ENCODE measurements around the gene GUCA2A.
"Not testable (repeated sequence)": the region's sequence is repeated elsewhere in the genome, so short reads cannot be mapped to it uniquely, and the experiment has no call there.

Gene GUCA2A, protein sequence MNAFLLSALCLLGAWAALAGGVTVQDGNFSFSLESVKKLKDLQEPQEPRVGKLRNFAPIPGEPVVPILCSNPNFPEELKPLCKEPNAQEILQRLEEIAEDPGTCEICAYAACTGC

DNA sequence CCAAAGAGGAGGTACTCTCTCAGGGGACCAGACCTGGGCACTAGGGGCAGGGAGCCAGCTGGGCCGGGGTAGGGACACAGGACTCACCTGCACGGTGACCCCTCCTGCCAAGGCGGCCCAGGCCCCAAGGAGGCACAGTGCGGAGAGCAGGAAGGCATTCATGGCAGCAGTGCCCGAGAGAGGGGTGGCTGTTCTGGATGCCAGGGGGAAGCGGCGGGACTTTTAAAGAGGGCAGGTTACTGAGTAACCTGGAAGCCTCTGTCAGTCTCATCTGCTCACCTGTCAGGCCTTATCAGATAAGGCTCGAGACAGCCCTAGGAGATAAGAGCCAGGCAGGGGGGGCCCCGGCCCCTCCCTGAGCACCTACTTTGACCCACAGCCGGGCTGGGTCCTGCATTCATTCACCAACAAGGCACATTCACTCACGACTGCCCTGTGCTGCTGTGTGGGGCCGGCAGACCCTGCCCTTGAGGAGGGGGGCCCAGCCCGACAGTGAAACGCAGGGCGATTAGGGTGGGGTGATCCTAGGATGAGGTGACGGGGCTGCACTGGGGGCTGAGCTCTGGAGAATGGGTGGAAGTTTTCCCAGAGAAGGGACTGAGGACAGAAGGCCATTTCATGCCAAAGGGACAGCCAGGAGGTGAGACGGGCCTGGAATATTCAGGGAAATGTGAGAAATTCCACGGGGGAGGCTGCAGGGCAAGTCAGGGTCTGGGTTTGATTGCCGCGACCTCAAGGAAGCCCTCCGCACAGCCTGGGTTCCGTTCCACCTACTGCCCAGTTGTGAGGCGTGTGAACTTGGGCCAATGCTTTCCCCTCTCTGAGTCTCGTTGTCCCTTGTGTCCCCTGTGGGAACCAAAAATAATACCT lies at the start of gene GUCA2A:
GUCA2A (minus strand) TSS at position 195 of the 870 bp plus-strand sequence; CDS start at position 162, 33 bp downstream.
- DNase-seq: no peak

DNA sequence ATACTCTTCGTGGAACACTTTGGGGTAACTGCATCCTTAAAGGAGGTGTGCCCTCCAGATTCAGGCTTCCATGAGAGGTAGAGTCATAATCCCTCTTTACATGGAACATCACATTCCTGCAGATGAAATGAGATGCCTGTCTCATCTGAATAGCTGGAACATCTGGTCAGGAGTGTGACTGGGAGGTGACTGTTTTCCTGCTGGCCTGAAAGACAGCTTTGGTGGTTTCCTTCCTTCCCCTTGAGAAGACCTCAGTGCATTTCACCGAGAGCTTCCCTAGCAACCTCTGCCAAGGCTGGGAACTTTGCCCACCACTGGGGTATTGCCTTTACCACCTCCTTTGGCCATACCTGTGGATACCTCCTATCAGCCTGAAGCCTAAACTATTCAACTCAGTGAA lies 46.7 kb upstream of the GUCA2A start:
- no peak for DNase-seq

DNA sequence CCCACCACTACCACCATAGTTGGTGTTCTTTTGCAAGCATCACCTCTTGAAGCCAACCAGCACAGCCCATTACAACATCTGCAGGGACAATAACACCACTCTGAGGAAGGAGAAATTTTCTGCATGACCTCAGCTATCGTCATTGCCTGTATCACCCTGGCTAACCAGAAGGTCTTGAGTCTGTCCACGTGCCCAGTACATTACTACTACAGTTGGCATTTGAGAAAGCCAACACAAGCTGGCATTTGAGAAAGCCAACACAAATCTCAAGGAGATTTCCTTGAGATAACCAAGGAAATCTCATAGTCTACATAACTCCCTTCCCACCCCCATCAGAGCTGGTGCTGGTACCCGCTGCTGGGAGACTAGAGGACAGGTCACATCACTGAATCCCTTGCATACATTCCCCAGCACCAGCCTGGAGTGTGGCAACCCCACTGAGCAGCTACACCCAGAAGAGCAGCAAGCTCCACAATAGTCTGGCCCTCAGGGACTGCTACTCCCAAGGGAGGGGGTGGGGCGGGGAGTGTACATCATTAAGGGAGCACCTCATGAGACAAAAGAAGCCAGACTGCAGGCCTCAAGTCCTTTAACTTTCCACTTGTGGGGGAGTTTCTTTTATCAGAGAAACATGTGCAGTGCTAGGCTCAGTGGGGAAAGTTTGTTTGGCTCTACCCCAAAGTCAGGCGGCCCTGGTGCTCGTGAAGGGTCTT lies 46.0 kb upstream of the GUCA2A start:
- DNase-seq: no peak

DNA sequence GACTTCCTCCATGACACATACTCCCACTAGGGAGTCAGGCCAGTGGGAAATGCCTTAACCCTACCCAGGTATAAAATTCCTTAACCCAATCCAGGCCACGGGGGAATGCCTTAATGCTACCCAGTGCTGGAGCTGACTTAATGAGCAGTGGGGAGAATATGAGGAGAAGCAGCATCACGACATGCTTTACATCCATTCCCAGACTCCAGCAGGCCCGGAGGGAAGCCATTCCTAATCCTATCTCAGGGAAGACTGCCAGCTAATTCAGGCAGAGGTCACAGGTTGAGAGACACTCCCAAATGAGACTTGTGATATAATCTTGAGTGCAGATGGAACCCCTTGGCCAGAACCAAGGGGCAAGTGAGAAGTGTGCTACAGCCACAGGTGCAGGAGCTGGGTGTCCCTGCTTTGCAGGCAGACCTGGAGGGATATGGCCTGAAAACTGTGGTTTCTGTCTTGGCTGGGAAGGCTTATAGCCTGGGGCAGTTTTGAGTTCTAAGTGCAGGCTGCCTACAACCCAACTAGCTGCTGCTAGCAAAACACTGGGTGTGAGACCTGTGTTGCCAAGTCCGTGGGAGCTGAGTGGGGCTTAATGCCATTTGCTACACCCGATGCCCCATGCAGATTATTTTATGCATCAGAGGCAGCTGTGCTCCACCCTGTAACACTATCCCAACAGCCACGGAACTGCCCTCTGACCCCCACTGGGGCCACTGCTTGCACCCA lies 45.1 kb upstream of the GUCA2A start:
- no peak for DNase-seq

DNA sequence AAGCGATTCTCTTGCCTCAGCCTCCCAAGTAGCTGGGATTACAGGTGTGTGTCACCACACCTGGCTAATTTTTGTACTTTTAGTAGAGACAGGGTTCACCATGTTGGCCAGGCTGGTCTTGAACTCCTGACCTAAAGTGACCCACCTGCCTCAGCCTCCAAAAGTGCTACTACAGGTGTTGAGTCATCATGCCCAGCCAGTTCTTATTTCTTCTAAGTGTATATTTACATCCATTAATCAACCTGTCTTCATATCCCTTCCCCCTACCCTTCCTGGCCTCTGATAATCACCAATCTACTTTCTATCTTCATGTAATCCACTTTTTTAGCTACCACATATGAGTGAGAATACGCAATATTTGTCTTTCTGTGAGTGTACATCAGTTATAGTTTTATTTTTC lies 42.4 kb upstream of the GUCA2A start:
- not testable (repeated sequence) for DNase-seq

DNA sequence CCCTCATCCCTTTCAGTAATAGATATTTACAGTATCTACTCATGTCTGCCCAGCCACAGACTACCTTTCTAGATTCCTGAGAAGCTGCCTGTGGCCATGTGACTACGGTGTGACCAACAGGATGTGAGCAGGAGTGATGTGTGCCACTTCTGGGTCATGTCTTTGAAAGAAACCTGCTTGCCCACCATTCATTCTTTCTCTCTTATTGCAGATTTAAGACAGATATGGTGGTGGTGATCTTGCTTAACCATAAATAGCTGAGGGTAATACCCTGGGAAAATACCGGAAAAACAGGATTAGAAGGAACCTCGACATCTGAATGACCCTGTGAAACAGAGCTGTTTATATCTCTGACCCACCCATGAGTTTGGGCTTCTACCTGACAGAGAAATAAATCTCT lies 41.6 kb upstream of the GUCA2A start:
- DNase-seq: no peak

DNA sequence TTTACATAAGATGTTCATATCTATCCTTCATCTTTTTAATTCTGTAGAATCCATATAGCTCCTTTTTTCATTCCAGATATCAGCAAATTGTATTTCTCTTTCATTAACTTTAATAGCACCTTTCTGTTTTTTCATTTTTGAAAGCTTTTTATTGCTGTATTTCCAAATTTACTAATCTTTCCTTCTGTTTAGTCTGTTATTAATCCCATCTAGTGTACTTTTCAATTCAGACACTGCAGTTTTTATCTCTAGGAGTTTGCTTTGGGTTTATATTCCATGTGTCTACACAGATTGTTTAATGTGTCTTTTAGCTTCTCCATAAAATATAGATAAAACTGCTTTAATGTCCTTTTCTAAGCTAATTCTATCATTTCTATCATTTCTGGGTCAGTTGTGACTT lies 37.4 kb upstream of the GUCA2A start:
- DNase-seq: no peak

DNA sequence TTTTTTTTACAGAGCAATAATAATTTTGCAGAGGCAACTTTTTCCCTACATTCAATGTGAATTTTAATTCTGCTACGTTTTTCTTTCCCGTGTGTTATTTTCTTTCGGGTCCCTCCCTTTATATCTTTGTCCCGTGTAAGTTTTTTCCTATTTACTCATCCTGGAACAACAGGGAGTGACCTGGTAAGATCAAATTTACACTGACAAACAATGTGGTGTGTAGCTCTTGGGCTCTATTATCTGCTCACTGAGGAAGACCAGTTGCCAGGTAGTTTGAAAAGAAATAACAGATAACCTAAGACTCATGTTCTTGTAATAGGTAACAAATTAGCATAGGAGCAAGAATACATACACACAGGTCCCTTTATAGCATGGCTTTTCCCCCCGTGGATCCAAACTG lies 33.7 kb upstream of the GUCA2A start:
- no peak for DNase-seq

DNA sequence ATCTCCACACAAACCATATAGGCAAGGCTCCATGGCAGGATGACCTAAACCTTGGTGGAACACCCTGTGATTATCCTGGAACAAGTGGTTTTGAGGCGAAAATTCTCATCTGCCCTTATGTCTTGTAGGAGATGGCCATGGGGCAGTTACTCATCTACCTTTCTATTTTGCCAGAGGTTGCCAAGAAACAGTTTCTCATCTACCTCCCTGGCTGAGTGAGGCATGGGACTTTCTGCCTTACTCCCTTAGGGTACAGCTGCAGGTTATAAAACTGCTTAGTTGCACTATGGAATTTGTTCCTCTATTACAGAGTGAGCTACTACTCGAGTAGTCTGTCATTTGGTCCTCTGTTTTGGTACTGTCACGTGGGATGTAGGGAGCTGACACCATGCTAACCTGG lies 31.3 kb upstream of the GUCA2A start:
- DNase-seq: no peak

DNA sequence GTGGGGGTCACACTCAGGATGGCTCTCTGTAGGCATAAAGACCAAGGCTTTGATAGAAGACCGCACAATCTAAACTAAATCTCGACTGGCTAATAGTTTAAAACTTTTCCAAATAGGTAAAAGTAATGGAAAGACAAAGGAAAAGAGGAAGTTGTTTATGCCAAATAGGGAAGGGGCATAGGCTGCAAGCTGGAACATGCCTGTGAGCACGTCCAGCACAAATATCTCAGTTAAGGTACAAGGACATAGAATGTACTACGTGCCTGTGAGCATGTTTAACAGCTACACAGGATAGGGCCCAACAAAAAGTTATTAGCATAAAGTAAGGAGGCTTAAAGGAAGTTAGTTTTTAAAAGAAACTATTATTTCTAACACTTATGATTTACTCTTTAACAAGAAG lies 27.6 kb upstream of the GUCA2A start:
- DNase-seq: no peak

DNA sequence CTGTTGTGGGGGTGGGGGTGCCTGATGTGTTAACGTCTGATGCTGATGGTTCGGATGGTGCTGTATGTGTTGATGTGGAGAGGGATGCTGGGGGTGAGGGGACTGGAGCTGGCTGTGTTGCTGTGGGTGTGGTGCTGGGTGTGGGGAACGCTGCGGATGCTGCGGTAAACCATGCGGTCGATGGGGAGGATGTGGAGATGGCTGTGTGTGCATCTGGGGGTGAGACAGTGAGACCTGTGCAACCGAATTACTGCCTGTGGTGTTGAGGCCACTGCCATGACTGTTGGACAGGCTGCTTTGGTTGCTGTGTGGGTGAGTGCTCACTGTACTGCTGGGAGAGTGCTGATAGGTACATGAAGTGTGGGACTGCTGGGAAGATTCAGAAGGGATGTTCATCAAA lies 26.8 kb upstream of the GUCA2A start:
- DNase-seq: no peak

DNA sequence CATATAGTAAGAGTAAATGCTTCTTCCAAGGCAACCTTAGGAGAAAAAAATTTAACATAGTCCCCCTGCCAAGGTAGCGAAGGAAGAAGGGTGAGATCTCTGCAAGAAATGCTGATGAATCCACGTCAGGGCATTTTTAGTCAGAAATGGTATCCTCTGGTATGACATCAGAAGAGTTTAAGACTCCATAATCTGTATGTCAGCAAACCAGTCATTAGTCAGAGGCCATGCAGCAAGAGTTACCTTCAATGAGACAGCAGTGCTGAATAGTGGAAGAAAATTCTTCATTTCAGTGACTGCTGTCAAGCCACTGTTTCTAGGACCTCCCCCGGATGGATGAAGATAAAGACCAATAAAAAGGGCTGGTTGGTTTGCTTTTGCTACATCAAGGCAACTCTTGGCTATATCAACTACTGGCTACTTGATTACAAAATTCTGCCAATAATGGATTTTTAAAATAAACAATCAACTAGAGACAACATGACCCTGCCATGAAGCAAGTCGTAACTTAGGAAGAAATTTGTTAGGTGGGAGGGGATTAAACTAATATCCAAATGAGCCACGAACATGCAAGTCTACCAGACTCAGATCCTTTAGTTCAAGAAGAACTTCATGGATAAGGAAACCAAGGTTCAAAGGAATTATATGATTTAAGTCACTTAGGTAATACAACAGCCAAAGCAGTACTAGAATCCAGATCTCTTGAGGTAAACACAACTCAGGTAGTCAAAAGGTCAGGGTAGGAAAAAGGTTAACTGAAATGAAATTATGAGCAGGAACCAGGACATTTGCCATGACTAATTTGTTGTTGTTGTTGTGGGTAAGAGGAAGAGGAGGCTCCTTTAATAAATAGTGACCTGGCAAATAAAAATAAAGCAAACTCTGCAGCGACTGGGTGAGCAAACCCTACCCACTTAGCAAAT lies 25.6 kb upstream of the GUCA2A start:
- DNase-seq: no peak

DNA sequence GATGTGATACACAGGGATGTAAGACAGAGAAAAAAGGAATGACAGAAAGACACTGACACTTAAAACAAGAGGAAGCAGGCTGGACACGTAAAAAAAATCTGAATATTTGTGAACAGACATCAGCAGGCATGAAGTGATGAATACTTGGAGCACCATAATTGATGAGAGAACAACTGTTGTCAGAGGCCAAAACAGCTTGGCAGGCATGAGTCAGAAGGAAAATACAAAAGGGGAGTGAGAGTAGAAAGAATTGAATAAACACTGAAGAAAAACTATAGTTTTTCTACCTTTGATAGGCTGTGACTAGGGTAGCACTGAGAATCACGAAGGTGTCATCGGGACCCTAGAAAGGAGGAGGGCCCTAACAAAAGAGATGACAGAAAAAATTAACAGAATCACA lies 21.6 kb upstream of the GUCA2A start:
- DNase-seq: no peak

DNA sequence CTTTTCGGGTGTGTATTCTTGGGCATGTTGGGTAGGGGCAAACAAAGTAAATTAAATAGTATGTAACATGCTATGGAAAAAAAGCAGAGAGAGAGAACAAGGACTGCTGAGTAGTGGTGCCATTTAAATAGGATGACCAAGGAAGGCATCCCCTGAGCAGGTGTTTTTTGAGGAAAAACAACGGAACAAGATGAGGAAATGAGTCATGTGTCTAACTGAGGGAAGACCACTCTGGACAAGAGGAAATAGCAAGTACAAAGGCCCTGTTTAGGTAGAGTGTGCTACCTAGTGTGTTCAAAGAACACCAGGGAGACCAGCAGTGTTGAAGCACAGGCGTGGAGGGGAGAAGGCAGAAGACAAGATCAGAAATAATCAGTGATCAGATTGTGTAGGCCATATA lies 20.1 kb upstream of the GUCA2A start:
- DNase-seq: no peak

DNA sequence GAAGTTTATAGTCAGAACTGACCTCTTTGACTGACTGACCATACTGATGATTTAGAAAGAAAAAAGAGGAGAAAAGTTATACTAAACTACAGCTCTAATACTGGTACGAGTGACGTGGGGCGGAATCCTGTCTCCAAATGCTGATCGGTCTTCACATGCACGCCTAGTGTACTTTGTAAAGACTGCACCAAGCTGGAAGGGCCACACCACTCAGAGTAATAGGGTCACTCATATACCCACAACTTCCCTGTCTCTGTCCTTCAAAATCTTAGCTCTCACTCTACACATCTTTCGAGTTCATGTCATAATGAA lies 19.4 kb upstream of the GUCA2A start:
- no peak for DNase-seq

DNA sequence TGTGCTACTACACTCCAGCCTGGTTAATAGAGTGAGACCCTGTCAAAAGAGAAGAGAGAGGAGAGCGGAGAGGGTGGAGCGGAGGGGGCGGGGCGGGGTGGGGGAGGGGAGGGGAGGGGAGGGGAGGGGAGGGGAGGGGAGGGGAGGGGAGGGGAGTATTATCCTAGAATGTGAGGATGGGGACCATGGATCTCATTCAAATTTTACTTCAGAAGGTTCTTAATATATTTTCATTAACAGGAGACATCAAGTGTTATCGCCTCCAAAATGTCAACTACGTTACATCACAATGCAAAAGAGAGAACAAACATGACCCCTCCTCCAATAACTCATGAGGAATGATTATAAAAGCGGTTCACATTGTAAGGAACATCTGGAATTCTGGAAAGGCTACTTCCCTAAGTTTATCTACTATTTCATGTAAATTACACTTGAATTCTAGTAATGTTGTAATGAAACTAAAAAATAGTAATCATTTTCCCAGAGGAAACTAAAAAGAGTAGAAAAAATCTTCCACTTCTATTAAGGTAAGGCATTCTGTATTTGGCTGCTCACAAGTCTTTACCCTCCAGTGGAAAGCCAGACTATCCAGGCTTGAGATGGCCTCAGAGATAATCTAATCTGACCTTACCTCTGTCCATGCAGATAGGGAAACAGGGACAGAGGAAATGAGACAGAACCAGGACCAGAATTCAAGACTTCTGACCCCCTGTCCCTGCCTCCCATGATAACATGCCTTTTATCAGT lies 18.8 kb upstream of the GUCA2A start:
- DNase-seq: no peak

DNA sequence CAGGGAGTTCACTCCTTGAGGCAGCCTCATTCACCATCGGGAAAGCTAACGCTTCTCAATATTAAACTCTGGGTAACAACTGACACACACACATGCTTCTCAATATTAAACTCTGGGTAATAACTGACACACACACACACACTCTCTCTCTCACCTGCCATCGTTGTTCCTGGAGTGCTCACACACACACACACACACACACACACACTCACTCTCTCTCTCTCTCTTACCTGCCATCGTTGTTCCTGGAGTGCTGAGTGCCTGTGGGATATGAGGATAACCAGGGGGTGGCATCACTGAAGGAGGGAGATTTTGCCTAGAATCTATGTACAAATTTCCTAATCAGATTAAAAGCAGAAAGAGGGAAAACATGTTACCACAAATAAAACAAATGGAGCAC lies 17.1 kb upstream of the GUCA2A start:
- DNase-seq: no peak

DNA sequence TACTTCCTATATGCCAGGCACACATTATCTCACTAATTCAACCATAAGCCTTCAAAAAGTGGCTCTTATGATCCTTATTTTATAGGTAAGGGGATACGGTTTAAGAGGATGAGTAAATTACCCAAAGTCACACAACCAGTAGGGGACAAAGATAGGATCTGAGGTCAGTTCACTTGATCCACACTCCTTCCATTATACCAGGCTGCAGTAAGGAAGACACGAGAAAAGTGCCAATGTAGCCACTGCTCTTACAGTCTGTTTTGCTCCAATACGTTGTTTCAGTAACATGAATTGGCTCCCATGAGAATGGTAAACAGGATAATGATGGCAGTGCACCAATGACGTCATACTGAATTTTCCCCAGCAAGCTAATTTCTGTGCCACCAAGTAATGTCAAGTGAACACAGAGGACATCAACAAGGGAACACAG lies 15.4 kb upstream of the GUCA2A start:
- peak; percentile 56 for DNase-seq

DNA sequence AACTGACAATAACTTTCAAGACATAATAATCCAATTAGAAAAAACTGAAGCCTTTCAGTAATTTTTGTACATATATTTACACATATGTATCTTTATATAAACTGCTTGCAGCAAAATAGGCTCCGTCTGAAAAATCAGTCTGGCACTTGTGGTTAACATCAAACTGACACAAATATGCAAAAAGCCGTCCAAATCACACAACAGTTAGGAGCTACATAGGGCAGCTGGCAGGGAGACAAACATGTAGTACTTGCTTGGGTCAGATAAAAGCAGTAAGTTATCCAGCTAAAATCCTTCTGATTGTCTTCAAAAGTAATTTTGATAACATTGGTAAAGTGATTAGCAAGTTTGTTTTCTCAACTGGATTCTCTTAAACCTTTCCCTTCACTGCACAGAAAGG lies 14.7 kb upstream of the GUCA2A start:
- DNase-seq: no peak

DNA sequence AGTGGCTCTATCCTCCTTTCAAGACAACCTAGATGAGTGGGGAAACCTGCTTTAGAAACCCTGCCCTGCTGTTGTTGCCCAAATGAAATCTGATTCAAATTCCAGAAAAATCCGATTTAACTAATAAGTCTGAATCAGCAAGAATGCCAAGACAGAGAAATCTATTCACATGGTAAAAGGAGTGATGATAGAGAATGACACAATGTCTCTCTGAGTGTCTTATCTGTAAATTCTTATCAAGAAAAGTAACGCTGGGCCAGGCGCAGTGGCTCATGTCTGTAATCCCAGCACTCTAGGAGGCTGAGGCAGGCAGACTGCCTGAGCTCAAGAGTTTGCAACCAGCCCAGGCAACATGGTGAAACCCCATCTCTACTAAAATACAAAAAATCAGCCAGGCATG lies 13.7 kb upstream of the GUCA2A start:
- DNase-seq: no peak

DNA sequence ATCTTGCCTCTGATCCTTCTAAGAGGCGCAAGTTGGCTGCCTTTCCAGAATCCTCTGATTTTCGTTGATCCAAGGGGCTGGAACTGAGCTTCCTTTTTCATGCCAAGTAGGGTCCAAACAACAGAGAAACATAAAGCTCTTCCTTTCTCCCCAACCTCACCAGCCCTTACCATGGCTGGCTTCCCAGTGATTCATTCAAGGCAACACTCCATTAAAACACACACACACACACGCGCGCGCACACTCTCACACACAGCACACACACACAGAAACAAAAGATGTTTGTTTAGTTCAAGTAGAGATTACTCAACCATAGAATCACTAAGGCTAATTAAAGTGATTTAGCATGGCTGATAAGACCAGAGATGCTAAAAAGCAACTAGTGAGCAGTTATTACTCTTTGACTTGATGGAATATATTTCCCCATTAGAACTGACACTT lies 13.0 kb upstream of the GUCA2A start:
- DNase-seq: peak; percentile 85

Measured in DMS153 (cell line).